Superior temporal gyrus (tissue), 1 donor: Measurements from ENCODE around the gene REX1BD.

ENCODE experiments used
- DNase-seq: peaks from one replicate; pipeline ENCODE4 v3.0.0-alpha.2; 2016; ENCODE audit errors: extremely low spot score

Gene REX1BD

GRCh38 chr19:18613589-18614234 is 25.1 kb downstream of the REX1BD start:
- DNase-seq, result no peak

- no peak for DNase-seq
These were observed 27.4 kb downstream of the REX1BD start for GRCh38 chr19:18616023-18616422.

- DNase-seq, result no peak
These were observed 29.0 kb downstream of the REX1BD start for GRCh38 chr19:18617562-18617961.

GRCh38 chr19:18618236-18618635 is 29.6 kb downstream of the REX1BD start:
- no peak for DNase-seq

- DNase-seq, result no peak
These were observed 31.7 kb downstream of the REX1BD start for GRCh38 chr19:18620311-18620710.

GRCh38 chr19:18620902-18621301 is 32.3 kb downstream of the REX1BD start:
- no peak for DNase-seq

GRCh38 chr19:18626906-18627305 is 38.3 kb downstream of the REX1BD start:
- DNase-seq, result no peak

- DNase-seq, result no peak
These were observed 40.8 kb downstream of the REX1BD start for GRCh38 chr19:18629166-18630088.

- DNase-seq, result no peak
These were observed 44.7 kb downstream of the REX1BD start for GRCh38 chr19:18633321-18633720.

GRCh38 chr19:18634612-18635297 is 46.2 kb downstream of the REX1BD start:
- no peak for DNase-seq

GRCh38 chr19:18635831-18636182 is 47.2 kb downstream of the REX1BD start:
- no peak for DNase-seq

- DNase-seq, result peak; percentile 90
These were observed 47.8 kb downstream of the REX1BD start for GRCh38 chr19:18636183-18636968.

- no peak for DNase-seq
These were observed 48.5 kb downstream of the REX1BD start, which contains the start of gene KLHL26 for GRCh38 chr19:18636969-18637629. TSS of gene KLHL26 (plus strand) at chr19:18637028. CDS start at chr19:18637055, 27 bp downstream.

GRCh38 chr19:18637673-18638630 is 49.4 kb downstream of the REX1BD start:
- no peak for DNase-seq

GRCh38 chr19:18639706-18640243 is 51.2 kb downstream of the REX1BD start:
- DNase-seq, result no peak
